Keratinocyte (primary cell): Measurements from ENCODE around the gene ZFYVE21. TPM values are rescaled to one million over a fixed set of nuclear protein-coding genes. Genes with fewer than 3 reads are reported as not detected.

Experiments
- DNase-seq: peaks from one replicate; pipeline ENCODE4 v3.0.0-alpha.2; 2011; ENCODE audit warnings: low read depth, missing footprints, low spot score
- FAIRE-seq: peaks from 2 replicates; lab custom pipeline; 2011; peaks lifted over from hg19 to GRCh38; lab: Jason Lieb, UNC
- H2AFZ ChIP-seq: 2 replicates; pipeline ENCODE4 v1.6.0; 2012; ENCODE audit warnings: low read length, control low read depth, inconsistent platforms; ENCODE audit not compliant: control insufficient read depth
- H3K27ac ChIP-seq: 2 replicates; pipeline ENCODE4 v1.5.1; 2011; ENCODE audit warnings: low read length; ENCODE audit not compliant: control insufficient read depth, insufficient read depth
- H3K27me3 ChIP-seq: 3 replicates; pipeline ENCODE4 v1.6.0; 2011; ENCODE audit warnings: low read length; ENCODE audit not compliant: control insufficient read depth, insufficient read depth; ENCODE audit errors: extremely low read depth
- H3K36me3 ChIP-seq, 2 experiments: 2 replicates in 1 of 2; 3 replicates in 1 of 2; pipeline ENCODE4 v1.5.1; 2011; ENCODE audit warnings: low read length in 2 of 2, mild to moderate bottlenecking in 1 of 2; ENCODE audit not compliant: control insufficient read depth in 2 of 2, insufficient read depth in 2 of 2; ENCODE audit errors: extremely low read depth in 1 of 2
- H3K4me1 ChIP-seq: 3 replicates; pipeline ENCODE4 v1.5.1; 2011; ENCODE audit warnings: low read length; ENCODE audit not compliant: control insufficient read depth, insufficient read depth; ENCODE audit errors: extremely low read depth
- H3K4me2 ChIP-seq: 3 replicates; pipeline ENCODE4 v1.6.0; 2011; ENCODE audit warnings: low read depth, low read length; ENCODE audit not compliant: control insufficient read depth, insufficient read depth; ENCODE audit errors: extremely low read depth
- H3K4me3 ChIP-seq, 3 experiments: fragments of 200-600 bp in 1 of 3; sonication (generic) in 1 of 3; 2 replicates in 2 of 3; 3 replicates in 1 of 3; pipeline ENCODE4 v1.5.1; 2011 to 2016; ENCODE audit warnings: low read length in 3 of 3, mild to moderate bottlenecking in 3 of 3, control low read depth in 2 of 3, inconsistent platforms in 1 of 3, low read depth in 1 of 3, mixed read lengths in 1 of 3, mixed run types in 1 of 3, moderate library complexity in 1 of 3; ENCODE audit not compliant: control insufficient read depth in 2 of 3, insufficient read depth in 2 of 3; ENCODE audit errors: extremely low read depth in 1 of 3
- H3K79me2 ChIP-seq: 2 replicates; pipeline ENCODE4 v1.6.0; 2012; ENCODE audit warnings: low read length; ENCODE audit not compliant: control insufficient read depth, insufficient read depth
- H3K9ac ChIP-seq: 3 replicates; pipeline ENCODE4 v1.6.0; 2011; ENCODE audit warnings: low read length; ENCODE audit not compliant: control insufficient read depth, insufficient read depth; ENCODE audit errors: extremely low read depth
- H3K9me1 ChIP-seq: 3 replicates; pipeline ENCODE4 v1.6.0; 2011; ENCODE audit warnings: low read length; ENCODE audit not compliant: control insufficient read depth, insufficient read depth; ENCODE audit errors: extremely low read depth
- H3K9me3 ChIP-seq: 2 replicates; pipeline ENCODE4 v1.5.1; 2012; ENCODE audit warnings: low read depth, low read length; ENCODE audit not compliant: control insufficient read depth
- H4K20me1 ChIP-seq: 3 replicates; pipeline ENCODE4 v1.6.0; 2011; ENCODE audit warnings: low read length; ENCODE audit not compliant: control insufficient read depth, insufficient read depth; ENCODE audit errors: extremely low read depth
- CTCF ChIP-seq, 3 experiments: IDR thresholded peaks in 1 of 3; conservative IDR thresholded peaks in 1 of 3; optimal IDR thresholded peaks in 1 of 3; 2 replicates in 2 of 3; 3 replicates in 1 of 3; pipeline versions ENCODE3 to v1.5.1; 2011; ENCODE audit warnings: low read length in 3 of 3, mild to moderate bottlenecking in 3 of 3, moderate library complexity in 2 of 3, control low read depth in 1 of 3, inconsistent platforms in 1 of 3; ENCODE audit not compliant: insufficient read depth in 2 of 3; ENCODE audit errors: extremely low read depth in 1 of 3
- EZH2 ChIP-seq: IDR thresholded peaks from one replicate; pipeline ENCODE4 v1.6.1; 2012; ENCODE audit warnings: inconsistent platforms, mild to moderate bottlenecking, low read length, moderate library complexity
- dilution Hi-C: fragments of 300-500 bp; cut with MboI; formaldehyde crosslinking; loops from one replicate; pipeline ENCODE4 v1.7.0; 2020; ENCODE audit warnings: low sequenced_read_pairs; ENCODE audit not compliant: extremely low pct_ligation_motif_present
- polyA plus RNA-seq, 5 experiments: library from polyadenylated mRNA; depleted of rRNA in 3 of 5; stranded (reverse) in 3 of 5; stranded (forward) in 1 of 5; unstranded in 1 of 5; fragments of >200 nt; gene quantifications; 1 replicate in 1 of 5; 2 replicates in 3 of 5; 3 replicates in 1 of 5; pipeline versions ENCODE4 v1.2.1 to v1.2.3, GENCODE V29; 2011 to 2012; ENCODE audit warnings: missing spikeins in 2 of 5, low read depth in 1 of 5, low replicate concordance in 1 of 5

The ZFYVE21 gene
- polyA plus RNA-seq, 1 donor (not counting 4 experiments of a cell fraction or from before 2014, with no cell fraction given) = 116 TPM

GRCh38 chr14:103728721-103729120, 13.1 kb downstream of the ZFYVE21 start:
- H3K9me3 ChIP-seq = no peaks in the 10 kb centered on the region
- no peaks in the 10 kb centered on the region for H3K27me3 ChIP-seq
- no peak overlapping the region for H3K9ac ChIP-seq
- H3K79me2 ChIP-seq = peaks cover 40% of the 10 kb centered on the region
- peaks cover 8% of the 10 kb centered on the region for H3K4me1 ChIP-seq
- peaks cover 5% of the 10 kb centered on the region for H4K20me1 ChIP-seq
- FAIRE-seq (no peak), DNase-seq (no peak)
- H3K4me3 ChIP-seq = no peak overlapping the region
- TF ChIP-seq CTCF (optimal IDR thresholded peaks at IDR 0.05 in 1 of 3, IDR thresholded peaks at IDR 0.05 in 1 of 3, conservative IDR thresholded peaks at IDR 0.05 in 1 of 3; ENCODE audit: extremely low read depth in 1 of 3, insufficient read depth in 2 of 3, low read length in 3 of 3) (no peak), EZH2 (no peak)
- H3K4me2 ChIP-seq = no peak overlapping the region
- H3K27ac ChIP-seq = no peak overlapping the region
- dilution Hi-C loops = no loop called here
- H3K36me3 ChIP-seq = peaks cover 36 to 50% of the 10 kb centered on the region in 2 experiments
- H2AFZ ChIP-seq = no peak overlapping the region
- no peaks in the 10 kb centered on the region for H3K9me1 ChIP-seq

GRCh38 chr14:103729496-103730448, 14.2 kb downstream of the ZFYVE21 start:
- DNase-seq (no peak), FAIRE-seq (no peak)
- Histone ChIP-seq H4K20me1 (peaks cover 4% of the 10 kb centered on the region), H3K4me3 (no peak overlapping the region), H3K27ac (no peak overlapping the region), H3K9me1 (no peaks in the 10 kb centered on the region), H3K27me3 (no peaks in the 10 kb centered on the region), H3K9ac (no peak overlapping the region), H3K9me3 (no peaks in the 10 kb centered on the region), H3K36me3 (peaks cover 40 to 55% of the 10 kb centered on the region in 2 experiments), H3K4me2 (no peak overlapping the region), H3K79me2 (peaks cover 29% of the 10 kb centered on the region), H3K4me1 (peaks cover 11% of the 10 kb centered on the region), H2AFZ (no peak overlapping the region)
- dilution Hi-C loops = no loop called here
- TF ChIP-seq EZH2 (no peak), CTCF (optimal IDR thresholded peaks at IDR 0.05 in 1 of 3, IDR thresholded peaks at IDR 0.05 in 1 of 3, conservative IDR thresholded peaks at IDR 0.05 in 1 of 3; ENCODE audit: extremely low read depth in 1 of 3, insufficient read depth in 2 of 3, low read length in 3 of 3) (peak in 1 of 3 experiments; percentile 8)
